HUES48 (cell line): ENCODE results near the gene PDE6H.

Source experiments
- H3K27ac ChIP-seq: one replicate; pipeline ENCODE4 v1.7.0; 2013; ENCODE audit warnings: low read depth, low read length, inconsistent platforms
- H3K27me3 ChIP-seq: 2 replicates; pipeline ENCODE4 v1.6.1; 2013; ENCODE audit warnings: mild to moderate bottlenecking, low read length; ENCODE audit not compliant: control insufficient read depth, insufficient read depth
- H3K36me3 ChIP-seq: 2 replicates; pipeline ENCODE4 v1.6.1; 2013; ENCODE audit warnings: low read length; ENCODE audit not compliant: control insufficient read depth, insufficient read depth
- H3K4me1 ChIP-seq: 2 replicates; pipeline ENCODE4 v1.6.1; 2013; ENCODE audit warnings: mild to moderate bottlenecking, low read length; ENCODE audit not compliant: control insufficient read depth, insufficient read depth
- H3K4me3 ChIP-seq: 2 replicates; pipeline ENCODE4 v1.5.1; 2013; ENCODE audit warnings: mild to moderate bottlenecking, low read depth, low read length
- H3K9ac ChIP-seq: 2 replicates; pipeline ENCODE4 v1.6.1; 2013; ENCODE audit warnings: mild to moderate bottlenecking, low read depth, low read length, moderate library complexity
- H3K9me3 ChIP-seq: 2 replicates; pipeline ENCODE4 v1.6.1; 2013; ENCODE audit warnings: low read length; ENCODE audit not compliant: control insufficient read depth, insufficient read depth

PDE6H gene

DNA sequence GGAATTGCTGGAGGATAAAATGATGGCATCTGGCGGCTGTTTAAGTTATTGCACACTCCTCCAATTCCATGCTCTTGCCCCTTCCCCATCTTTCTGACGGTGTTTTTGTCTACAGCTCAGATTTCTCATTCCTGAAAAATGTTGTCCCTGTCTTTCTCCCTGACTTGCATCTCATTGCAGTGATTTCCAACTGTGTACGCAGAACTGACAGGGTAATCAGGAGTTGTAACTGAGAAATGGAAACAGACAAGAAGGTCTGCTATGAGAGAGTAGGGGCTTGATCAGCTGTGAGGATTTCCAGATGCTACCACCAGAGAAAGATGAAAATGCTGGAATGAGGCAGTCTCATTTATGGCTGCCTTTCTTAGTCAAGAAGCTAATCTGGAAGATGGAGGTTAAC lies 35.8 kb upstream of the PDE6H start:
- Histone ChIP-seq H3K9me3 (no peaks in the 10 kb centered on the region), H3K27me3 (no peaks in the 10 kb centered on the region), H3K4me3 (no peak overlapping the region), H3K27ac (no peak overlapping the region), H3K4me1 (no peaks in the 10 kb centered on the region), H3K36me3 (no peaks in the 10 kb centered on the region), H3K9ac (no peak overlapping the region)

GRCh38 chr12:14937689-14938088 lies 35.2 kb upstream of the PDE6H start:
- Histone ChIP-seq H3K27ac (no peak overlapping the region), H3K36me3 (no peaks in the 10 kb centered on the region), H3K9me3 (no peaks in the 10 kb centered on the region), H3K4me3 (no peak overlapping the region), H3K9ac (no peak overlapping the region), H3K27me3 (no peaks in the 10 kb centered on the region), H3K4me1 (no peaks in the 10 kb centered on the region)

- Histone ChIP-seq H3K4me1 (no peaks in the 10 kb centered on the region), H3K9me3 (no peaks in the 10 kb centered on the region), H3K27me3 (no peaks in the 10 kb centered on the region), H3K9ac (no peak within 1 kb of the TSS), H3K4me3 (no peak within 1 kb of the TSS), H3K36me3 (no peaks in the 10 kb centered on the region), H3K27ac (no peak within 1 kb of the TSS)
These were observed 34.5 kb upstream of the PDE6H start, which contains the start of gene ERP27 for GRCh38 chr12:14938301-14938700. ERP27 (minus strand) TSS chr12:14938537; CDS start chr12:14938508, 29 bp downstream.

DNA sequence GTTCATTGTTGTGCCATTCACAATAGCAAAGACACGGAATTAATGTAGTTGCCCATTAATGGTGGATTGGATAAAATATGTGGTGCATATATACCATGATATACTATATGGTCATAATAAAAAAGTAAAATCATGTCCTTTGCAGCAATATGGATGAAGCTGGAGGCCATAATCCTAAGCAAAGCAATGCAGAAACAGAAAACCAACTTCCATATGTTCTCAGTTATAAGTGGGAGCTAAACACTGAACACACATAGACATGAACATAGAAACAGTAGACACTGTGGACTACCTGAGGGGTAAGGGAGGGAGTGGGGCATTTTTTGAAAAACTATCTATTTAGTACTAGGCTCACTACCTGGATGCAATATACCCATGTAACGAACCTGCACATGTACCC lies 31.5 kb upstream of the PDE6H start:
- no peaks in the 10 kb centered on the region for H3K4me1 ChIP-seq
- no peak overlapping the region for H3K9ac ChIP-seq
- no peaks in the 10 kb centered on the region for H3K9me3 ChIP-seq
- no peaks in the 10 kb centered on the region for H3K36me3 ChIP-seq
- H3K27ac ChIP-seq: no peak overlapping the region
- no peaks in the 10 kb centered on the region for H3K27me3 ChIP-seq
- H3K4me3 ChIP-seq: no peak overlapping the region

GRCh38 chr12:14942196-14942931 lies 30.5 kb upstream of the PDE6H start:
- no peak overlapping the region for H3K27ac ChIP-seq
- H3K36me3 ChIP-seq: no peaks in the 10 kb centered on the region
- H3K4me1 ChIP-seq: no peaks in the 10 kb centered on the region
- H3K27me3 ChIP-seq: no peaks in the 10 kb centered on the region
- no peak overlapping the region for H3K9ac ChIP-seq
- H3K9me3 ChIP-seq: no peaks in the 10 kb centered on the region
- H3K4me3 ChIP-seq: no peak overlapping the region

GRCh38 chr12:14946162-14946561 lies 26.7 kb upstream of the PDE6H start:
- Histone ChIP-seq H3K36me3 (no peaks in the 10 kb centered on the region), H3K9ac (no peak overlapping the region), H3K4me3 (no peak overlapping the region), H3K27me3 (no peaks in the 10 kb centered on the region), H3K9me3 (no peaks in the 10 kb centered on the region), H3K27ac (no peak overlapping the region), H3K4me1 (peaks cover 18% of the 10 kb centered on the region)

- H3K4me3 ChIP-seq: no peak overlapping the region
- H3K36me3 ChIP-seq: no peaks in the 10 kb centered on the region
- peaks cover 18% of the 10 kb centered on the region for H3K4me1 ChIP-seq
- H3K27ac ChIP-seq: no peak overlapping the region
- no peak overlapping the region for H3K9ac ChIP-seq
- H3K9me3 ChIP-seq: no peaks in the 10 kb centered on the region
- H3K27me3 ChIP-seq: no peaks in the 10 kb centered on the region
These were observed 26.0 kb upstream of the PDE6H start for GRCh38 chr12:14946861-14947260.

DNA sequence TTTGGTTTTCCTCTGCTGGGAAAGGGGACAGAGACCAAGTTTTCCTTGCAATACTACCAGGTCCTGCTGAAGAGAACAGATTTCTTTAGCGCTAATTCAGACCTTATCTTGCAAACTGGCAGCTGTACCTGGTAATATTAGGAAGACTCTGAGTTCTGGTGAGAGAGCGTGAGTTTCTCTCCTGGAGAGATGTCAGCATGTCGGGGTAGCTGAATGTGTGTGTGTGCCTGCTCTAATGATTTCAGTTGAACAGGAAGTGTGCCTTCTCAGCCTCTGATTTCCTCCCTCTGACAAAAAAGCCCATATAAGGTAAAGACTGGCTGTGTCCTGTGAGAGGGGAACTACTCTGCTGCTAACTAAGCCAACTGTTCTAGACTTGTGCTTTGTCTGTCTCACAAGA lies 24.2 kb upstream of the PDE6H start:
- Histone ChIP-seq H3K9ac (peak overlapping the region; percentile 29; the same call in 1 of the 2 replicates), H3K9me3 (no peaks in the 10 kb centered on the region), H3K4me1 (peaks cover 18% of the 10 kb centered on the region), H3K36me3 (no peaks in the 10 kb centered on the region), H3K27me3 (no peaks in the 10 kb centered on the region), H3K27ac (peak overlapping the region; percentile 72), H3K4me3 (no peak overlapping the region)

DNA sequence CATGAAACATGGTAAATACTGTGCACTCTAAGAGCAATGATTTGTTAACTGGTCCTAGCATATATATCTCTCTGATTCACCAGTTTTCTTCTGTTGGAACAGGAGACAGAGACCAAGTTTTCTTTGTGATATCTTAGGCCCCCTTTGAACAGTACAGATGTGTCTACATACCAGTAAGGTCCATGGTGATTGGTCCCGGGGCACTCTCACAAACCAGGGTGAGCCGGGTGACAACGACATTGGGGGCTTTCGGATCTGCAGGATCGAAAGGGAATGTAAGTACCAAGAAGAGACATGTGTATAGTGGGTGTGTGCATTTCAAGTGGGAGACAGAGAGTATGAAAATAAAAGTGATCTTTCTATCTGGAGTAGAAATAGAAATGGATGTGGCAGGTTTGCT lies 23.2 kb upstream of the PDE6H start:
- Histone ChIP-seq H3K36me3 (no peaks in the 10 kb centered on the region), H3K27ac (no peak overlapping the region), H3K9ac (no peak overlapping the region), H3K4me1 (peaks cover 18% of the 10 kb centered on the region), H3K27me3 (no peaks in the 10 kb centered on the region), H3K4me3 (no peak overlapping the region), H3K9me3 (no peaks in the 10 kb centered on the region)

- H3K9ac ChIP-seq: no peak overlapping the region
- no peak overlapping the region for H3K27ac ChIP-seq
These were observed 22.4 kb upstream of the PDE6H start for GRCh38 chr12:14950421-14950820.

DNA sequence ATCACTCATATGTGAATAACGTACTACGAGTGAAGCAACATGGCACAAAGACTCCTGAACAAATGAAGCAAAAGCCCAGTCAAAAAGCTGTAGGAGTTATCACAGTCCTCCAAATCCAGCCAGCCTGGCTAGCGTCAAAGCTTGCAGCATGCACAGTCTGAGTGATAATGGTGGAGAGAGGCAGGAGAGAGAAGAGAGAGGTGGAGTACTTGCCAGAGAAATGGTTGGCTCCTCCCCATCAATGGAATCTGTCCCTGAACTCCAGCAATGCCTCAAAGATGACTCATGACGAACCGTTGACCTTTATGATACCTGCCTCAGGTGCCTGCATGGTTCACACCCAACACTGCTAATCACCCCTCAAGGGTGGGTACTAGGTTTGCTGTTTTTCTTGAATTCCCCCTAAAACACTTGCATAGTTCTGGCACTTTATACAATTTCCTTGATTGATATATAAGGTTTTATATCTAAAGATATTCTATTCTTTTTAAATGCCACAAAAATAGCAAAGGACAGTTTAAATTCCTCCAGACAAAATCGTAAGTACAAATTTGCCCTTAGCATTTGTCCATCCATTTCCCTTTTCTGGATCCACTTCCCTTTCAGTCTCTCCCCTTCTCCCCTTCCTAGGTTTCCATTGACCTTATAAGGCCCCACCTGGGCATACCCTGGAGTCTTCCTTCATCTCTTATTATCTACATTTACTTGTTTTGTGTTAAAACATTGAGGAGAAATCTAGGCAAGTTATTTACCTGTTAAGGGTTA lies 21.7 kb upstream of the PDE6H start:
- Histone ChIP-seq H3K9me3 (no peaks in the 10 kb centered on the region), H3K27me3 (no peaks in the 10 kb centered on the region), H3K27ac (no peak overlapping the region), H3K4me1 (peaks cover 18% of the 10 kb centered on the region), H3K9ac (no peak overlapping the region), H3K36me3 (no peaks in the 10 kb centered on the region), H3K4me3 (no peak overlapping the region)

More at GRCh38 chr12:14950421-14950820, 22.4 kb upstream of the PDE6H start:
- H3K4me1 ChIP-seq: peaks cover 18% of the 10 kb centered on the region
- no peaks in the 10 kb centered on the region for H3K27me3 ChIP-seq
- H3K9me3 ChIP-seq: no peaks in the 10 kb centered on the region
- no peak overlapping the region for H3K4me3 ChIP-seq
- no peaks in the 10 kb centered on the region for H3K36me3 ChIP-seq
